Keratinocyte (primary cell): ENCODE measurements around the gene ERBIN. TPM values are rescaled to one million over a fixed set of nuclear protein-coding genes. Genes with fewer than 3 reads are reported as not detected.

Source experiments
- DNase-seq: peaks from one replicate; pipeline ENCODE4 v3.0.0-alpha.2; 2011; ENCODE audit warnings: low read depth, missing footprints, low spot score
- FAIRE-seq: peaks from 2 replicates; lab custom pipeline; 2011; peaks lifted over from hg19 to GRCh38; lab: Jason Lieb, UNC
- H2AFZ ChIP-seq: 2 replicates; pipeline ENCODE4 v1.6.0; 2012; ENCODE audit warnings: low read length, control low read depth, inconsistent platforms; ENCODE audit not compliant: control insufficient read depth
- H3K27ac ChIP-seq: 2 replicates; pipeline ENCODE4 v1.5.1; 2011; ENCODE audit warnings: low read length; ENCODE audit not compliant: control insufficient read depth, insufficient read depth
- H3K27me3 ChIP-seq: 3 replicates; pipeline ENCODE4 v1.6.0; 2011; ENCODE audit warnings: low read length; ENCODE audit not compliant: control insufficient read depth, insufficient read depth; ENCODE audit errors: extremely low read depth
- H3K36me3 ChIP-seq, 2 experiments: 2 replicates in 1 of 2; 3 replicates in 1 of 2; pipeline ENCODE4 v1.5.1; 2011; ENCODE audit warnings: low read length in 2 of 2, mild to moderate bottlenecking in 1 of 2; ENCODE audit not compliant: control insufficient read depth in 2 of 2, insufficient read depth in 2 of 2; ENCODE audit errors: extremely low read depth in 1 of 2
- H3K4me1 ChIP-seq: 3 replicates; pipeline ENCODE4 v1.5.1; 2011; ENCODE audit warnings: low read length; ENCODE audit not compliant: control insufficient read depth, insufficient read depth; ENCODE audit errors: extremely low read depth
- H3K4me2 ChIP-seq: 3 replicates; pipeline ENCODE4 v1.6.0; 2011; ENCODE audit warnings: low read depth, low read length; ENCODE audit not compliant: control insufficient read depth, insufficient read depth; ENCODE audit errors: extremely low read depth
- H3K4me3 ChIP-seq, 3 experiments: fragments of 200-600 bp in 1 of 3; sonication (generic) in 1 of 3; 2 replicates in 2 of 3; 3 replicates in 1 of 3; pipeline ENCODE4 v1.5.1; 2011 to 2016; ENCODE audit warnings: low read length in 3 of 3, mild to moderate bottlenecking in 3 of 3, control low read depth in 2 of 3, inconsistent platforms in 1 of 3, low read depth in 1 of 3, mixed read lengths in 1 of 3, mixed run types in 1 of 3, moderate library complexity in 1 of 3; ENCODE audit not compliant: control insufficient read depth in 2 of 3, insufficient read depth in 2 of 3; ENCODE audit errors: extremely low read depth in 1 of 3
- H3K79me2 ChIP-seq: 2 replicates; pipeline ENCODE4 v1.6.0; 2012; ENCODE audit warnings: low read length; ENCODE audit not compliant: control insufficient read depth, insufficient read depth
- H3K9ac ChIP-seq: 3 replicates; pipeline ENCODE4 v1.6.0; 2011; ENCODE audit warnings: low read length; ENCODE audit not compliant: control insufficient read depth, insufficient read depth; ENCODE audit errors: extremely low read depth
- H3K9me1 ChIP-seq: 3 replicates; pipeline ENCODE4 v1.6.0; 2011; ENCODE audit warnings: low read length; ENCODE audit not compliant: control insufficient read depth, insufficient read depth; ENCODE audit errors: extremely low read depth
- H3K9me3 ChIP-seq: 2 replicates; pipeline ENCODE4 v1.5.1; 2012; ENCODE audit warnings: low read depth, low read length; ENCODE audit not compliant: control insufficient read depth
- H4K20me1 ChIP-seq: 3 replicates; pipeline ENCODE4 v1.6.0; 2011; ENCODE audit warnings: low read length; ENCODE audit not compliant: control insufficient read depth, insufficient read depth; ENCODE audit errors: extremely low read depth
- EZH2 ChIP-seq: IDR thresholded peaks from one replicate; pipeline ENCODE4 v1.6.1; 2012; ENCODE audit warnings: inconsistent platforms, mild to moderate bottlenecking, low read length, moderate library complexity
- dilution Hi-C: fragments of 300-500 bp; cut with MboI; formaldehyde crosslinking; loops from one replicate; pipeline ENCODE4 v1.7.0; 2020; ENCODE audit warnings: low sequenced_read_pairs; ENCODE audit not compliant: extremely low pct_ligation_motif_present
- polyA plus RNA-seq, 5 experiments: library from polyadenylated mRNA; depleted of rRNA in 3 of 5; stranded (reverse) in 3 of 5; stranded (forward) in 1 of 5; unstranded in 1 of 5; fragments of >200 nt; gene quantifications; 1 replicate in 1 of 5; 2 replicates in 3 of 5; 3 replicates in 1 of 5; pipeline versions ENCODE4 v1.2.1 to v1.2.3, GENCODE V29; 2011 to 2012; ENCODE audit warnings: missing spikeins in 2 of 5, low read depth in 1 of 5, low replicate concordance in 1 of 5
- TF ChIP-seq, protein P1 (sequence below), 3 experiments: IDR thresholded peaks in 1 of 3; conservative IDR thresholded peaks in 1 of 3; optimal IDR thresholded peaks in 1 of 3; 2 replicates in 2 of 3; 3 replicates in 1 of 3; pipeline versions ENCODE3 to v1.5.1; 2011; ENCODE audit warnings: low read length in 3 of 3, mild to moderate bottlenecking in 3 of 3, moderate library complexity in 2 of 3, control low read depth in 1 of 3, inconsistent platforms in 1 of 3; ENCODE audit not compliant: insufficient read depth in 2 of 3; ENCODE audit errors: extremely low read depth in 1 of 3

Gene ERBIN
- polyA plus RNA-seq, 1 donor (not counting 4 experiments of a cell fraction or from before 2014, with no cell fraction given): 30.6 TPM

DNA sequence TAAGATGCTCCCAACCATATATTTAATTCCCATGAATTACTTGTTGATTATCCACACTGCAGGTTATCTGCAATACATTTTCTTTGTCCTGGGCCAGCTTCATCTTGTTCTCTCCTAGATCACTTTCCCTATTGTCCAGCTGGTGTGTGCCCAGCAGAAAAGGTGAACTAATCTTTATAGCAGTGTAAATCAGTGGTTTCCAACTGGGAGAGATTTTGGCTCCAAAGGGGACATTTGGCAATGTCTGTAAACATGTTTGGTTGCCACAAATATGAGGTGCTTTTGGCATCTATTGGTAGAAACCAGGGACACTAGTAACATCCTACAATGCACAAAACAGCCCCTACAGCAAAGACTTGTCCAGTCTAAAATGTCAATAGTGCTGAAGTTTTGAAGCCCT is 20.1 kb upstream of the ERBIN start:
- TF ChIP-seq, protein P1, sequence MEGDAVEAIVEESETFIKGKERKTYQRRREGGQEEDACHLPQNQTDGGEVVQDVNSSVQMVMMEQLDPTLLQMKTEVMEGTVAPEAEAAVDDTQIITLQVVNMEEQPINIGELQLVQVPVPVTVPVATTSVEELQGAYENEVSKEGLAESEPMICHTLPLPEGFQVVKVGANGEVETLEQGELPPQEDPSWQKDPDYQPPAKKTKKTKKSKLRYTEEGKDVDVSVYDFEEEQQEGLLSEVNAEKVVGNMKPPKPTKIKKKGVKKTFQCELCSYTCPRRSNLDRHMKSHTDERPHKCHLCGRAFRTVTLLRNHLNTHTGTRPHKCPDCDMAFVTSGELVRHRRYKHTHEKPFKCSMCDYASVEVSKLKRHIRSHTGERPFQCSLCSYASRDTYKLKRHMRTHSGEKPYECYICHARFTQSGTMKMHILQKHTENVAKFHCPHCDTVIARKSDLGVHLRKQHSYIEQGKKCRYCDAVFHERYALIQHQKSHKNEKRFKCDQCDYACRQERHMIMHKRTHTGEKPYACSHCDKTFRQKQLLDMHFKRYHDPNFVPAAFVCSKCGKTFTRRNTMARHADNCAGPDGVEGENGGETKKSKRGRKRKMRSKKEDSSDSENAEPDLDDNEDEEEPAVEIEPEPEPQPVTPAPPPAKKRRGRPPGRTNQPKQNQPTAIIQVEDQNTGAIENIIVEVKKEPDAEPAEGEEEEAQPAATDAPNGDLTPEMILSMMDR (optimal IDR thresholded peaks at IDR 0.05 in 1 of 3, IDR thresholded peaks at IDR 0.05 in 1 of 3, conservative IDR thresholded peaks at IDR 0.05 in 1 of 3; ENCODE audit: extremely low read depth in 1 of 3, insufficient read depth in 2 of 3, low read length in 3 of 3): no peak

DNA sequence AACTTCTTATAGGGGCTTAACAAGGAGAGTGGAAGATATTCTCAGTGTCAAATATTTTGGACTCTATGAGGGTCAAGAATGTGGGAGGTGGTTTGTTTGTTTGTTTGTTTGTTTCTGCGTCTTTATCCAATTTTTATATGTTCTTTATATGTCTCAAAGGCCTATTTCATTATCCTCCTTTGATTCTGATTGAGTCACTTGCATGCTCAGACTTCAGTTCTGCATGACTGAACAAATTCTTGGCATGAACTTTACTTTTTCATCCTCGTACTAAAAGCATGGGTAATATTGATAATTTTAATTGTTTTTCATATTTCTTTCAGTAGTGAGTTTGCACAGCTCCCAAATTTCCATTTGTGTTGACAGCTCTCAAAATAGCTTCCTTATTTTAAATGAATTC is 19.2 kb upstream of the ERBIN start:
- dilution Hi-C loops: no loop called here
- Histone ChIP-seq H3K79me2 (no peaks in the 10 kb centered on the region), H4K20me1 (no peaks in the 10 kb centered on the region), H3K27me3 (no peaks in the 10 kb centered on the region), H3K27ac (no peak overlapping the region), H3K9me1 (no peaks in the 10 kb centered on the region), H3K4me3 (no peak overlapping the region), H2AFZ (no peak overlapping the region), H3K9me3 (no peaks in the 10 kb centered on the region), H3K36me3 (no peaks in the 10 kb centered on the region), H3K4me1 (peaks cover 6% of the 10 kb centered on the region), H3K9ac (no peak overlapping the region), H3K4me2 (no peak overlapping the region)
- TF ChIP-seq, protein P1 (optimal IDR thresholded peaks at IDR 0.05 in 1 of 3, IDR thresholded peaks at IDR 0.05 in 1 of 3, conservative IDR thresholded peaks at IDR 0.05 in 1 of 3; ENCODE audit: extremely low read depth in 1 of 3, insufficient read depth in 2 of 3, low read length in 3 of 3): no peak
- TF ChIP-seq EZH2: no peak
- FAIRE-seq: no peak
- DNase-seq: no peak

More for the DNA sequence above, 20.1 kb upstream of the ERBIN start:
- Histone ChIP-seq H3K79me2 (no peaks in the 10 kb centered on the region), H3K4me3 (no peak overlapping the region), H3K27me3 (no peaks in the 10 kb centered on the region), H3K27ac (no peak overlapping the region), H3K4me1 (peaks cover 6% of the 10 kb centered on the region), H4K20me1 (no peaks in the 10 kb centered on the region), H3K4me2 (no peak overlapping the region), H3K9me3 (no peaks in the 10 kb centered on the region), H3K9me1 (no peaks in the 10 kb centered on the region), H2AFZ (no peak overlapping the region), H3K36me3 (no peaks in the 10 kb centered on the region), H3K9ac (no peak overlapping the region)
- FAIRE-seq (no peak), DNase-seq (no peak)
- dilution Hi-C loops: no loop called here
